OCI-LY7 (cell line): Measurements from ENCODE around the gene OLA1. TPM values are rescaled to one million over a fixed set of nuclear protein-coding genes. Genes with fewer than 3 reads are reported as not detected.
"Not testable (repeated sequence)": the region's sequence is repeated elsewhere in the genome, so short reads cannot be mapped to it uniquely, and the experiment has no call there.

ENCODE experiments used
- BruUV-seq: library from RNA; stranded (reverse); fragments of 400-500 nt; replicated peaks from 2 replicates; lab custom pipeline; 2021; lab: Mats Ljungman, UMichigan
- CTCF ChIA-PET: fragments of 300-600 bp; sonication (Branson Sonifier 250); formaldehyde crosslinking; loops from one replicate; lab custom pipeline; 2022; ENCODE audit warnings: antibody characterized with exemption; ENCODE audit not compliant: unreplicated experiment; lab: Charles Lee
- POLR2A ChIA-PET: fragments of 300-600 bp; sonication (Branson Sonifier 250); formaldehyde crosslinking; loops from one replicate; lab custom pipeline; 2022; ENCODE audit warnings: antibody characterized with exemption; lab: Charles Lee
- DNase-seq: peaks from one replicate; pipeline ENCODE4 v3.0.0-alpha.2; 2015; ENCODE audit warnings: low spot score
- H2AFZ ChIP-seq: fragments of 200-600 bp; sonication (generic), shearing (Covaris generic); 2 replicates; pipeline ENCODE4 v1.6.1; 2014; ENCODE audit warnings: mild to moderate bottlenecking, antibody characterized with exemption, low read length, moderate library complexity
- H3K27ac ChIP-seq: fragments of 200-600 bp; sonication (generic); 2 replicates; pipeline ENCODE4 v1.5.1; 2014; ENCODE audit warnings: mixed run types, low read depth, mild to moderate bottlenecking, moderate library complexity, low read length, inconsistent platforms; ENCODE audit not compliant: poor library complexity, severe bottlenecking
- H3K36me3 ChIP-seq: fragments of 200-600 bp; sonication (generic); 2 replicates; pipeline ENCODE4 v1.6.1; 2014; ENCODE audit warnings: mild to moderate bottlenecking, antibody characterized with exemption, low read length, moderate library complexity, mixed read lengths; ENCODE audit not compliant: insufficient read depth
- H3K4me1 ChIP-seq: fragments of 200-600 bp; sonication (generic); 2 replicates; pipeline ENCODE4 v1.5.1; 2014; ENCODE audit warnings: mild to moderate bottlenecking, low read length; ENCODE audit not compliant: insufficient read depth, poor library complexity, severe bottlenecking
- H3K4me2 ChIP-seq: fragments of 200-600 bp; sonication (generic); 2 replicates; pipeline ENCODE4 v1.6.1; 2014; ENCODE audit warnings: mild to moderate bottlenecking, low read length
- H3K4me3 ChIP-seq: fragments of 200-600 bp; sonication (generic); 2 replicates; pipeline ENCODE4 v1.5.1; 2014; ENCODE audit warnings: mild to moderate bottlenecking, low read depth, low read length; ENCODE audit not compliant: poor library complexity, severe bottlenecking
- H3K79me2 ChIP-seq: fragments of 200-600 bp; sonication (generic); 2 replicates; pipeline ENCODE4 v1.6.1; 2016; ENCODE audit warnings: low read depth, mild to moderate bottlenecking, low read length, moderate library complexity, mixed read lengths; ENCODE audit not compliant: insufficient read depth
- H3K9me2 ChIP-seq: fragments of 200-600 bp; sonication (generic); 2 replicates; pipeline ENCODE4 v1.6.1; 2016; ENCODE audit warnings: mild to moderate bottlenecking, low read length, mixed read lengths; ENCODE audit not compliant: insufficient read depth
- H3K9me3 ChIP-seq: fragments of 200-600 bp; sonication (generic); 2 replicates; pipeline ENCODE4 v1.6.1; 2014; ENCODE audit warnings: mild to moderate bottlenecking, mixed run types, low read length, mixed read lengths
- H4K20me1 ChIP-seq: fragments of 200-600 bp; sonication (generic); 2 replicates; pipeline ENCODE4 v1.6.1; 2014; ENCODE audit warnings: mild to moderate bottlenecking, antibody characterized with exemption, low read length, moderate library complexity, mixed read lengths; ENCODE audit not compliant: insufficient read depth
- CTCF ChIP-seq: fragments of 200-600 bp; sonication (generic); conservative IDR thresholded peaks from 2 replicates; pipeline ENCODE4 v1.5.1; 2014; ENCODE audit warnings: mild to moderate bottlenecking, antibody characterized with exemption, low read length, moderate library complexity, mixed read lengths
- EZH2phosphoT487 ChIP-seq: fragments of 200-600 bp; sonication (generic); IDR thresholded peaks from 2 replicates; pipeline ENCODE4 v1.6.1; 2018; ENCODE audit warnings: low read depth, borderline replicate concordance, mild to moderate bottlenecking, mixed run types, antibody characterized with exemption, low read length, moderate library complexity, mixed read lengths
- intact Hi-C: fragments of 100-400 bp; cut with micrococcal nuclease; formaldehyde crosslinking; loops from one replicate; pipeline ENCODE4 v1.10.0; 2022; ENCODE audit not compliant: unreplicated experiment
- total RNA-seq, 2 experiments: library from RNA; depleted of rRNA in 1 of 2; stranded (reverse); fragments of >200 nt in 1 of 2; shearing (Covaris generic) in 1 of 2; gene quantifications; 2 replicates each; pipeline ENCODE4 v1.2.3, GENCODE V29; 2014 to 2022

OLA1 gene
- total RNA-seq, 2 experiments from 2014 or later = 66.0 to 116 TPM

GRCh38 chr2:174280596-174280995 lies 32.3 kb upstream of the OLA1 start:
- DNase-seq = no peak
- no TSS peak for BruUV-seq
- ChIA-PET POLR2A (no interaction called here), CTCF (no interaction called here)
- intact Hi-C loops = no loop called here
- no peaks in the 10 kb centered on the region for H3K9me3 ChIP-seq
- no peak overlapping the region for H3K27ac ChIP-seq
- no peak overlapping the region for H3K4me3 ChIP-seq
- no peaks in the 10 kb centered on the region for H3K36me3 ChIP-seq
- H4K20me1 ChIP-seq = no peaks in the 10 kb centered on the region
- H3K4me1 ChIP-seq = no peaks in the 10 kb centered on the region
- no peaks in the 10 kb centered on the region for H3K79me2 ChIP-seq
- H2AFZ ChIP-seq = no peak overlapping the region
- H3K4me2 ChIP-seq = no peak overlapping the region
- no peaks in the 10 kb centered on the region for H3K9me2 ChIP-seq
- no peak for TF ChIP-seq CTCF

- H3K9me2 ChIP-seq, H3K4me3 ChIP-seq, BruUV-seq, H3K36me3 ChIP-seq, H3K79me2 ChIP-seq, H3K9me3 ChIP-seq, H3K27ac ChIP-seq, H4K20me1 ChIP-seq, CTCF ChIA-PET, DNase-seq, H3K4me1 ChIP-seq, intact Hi-C loops, POLR2A ChIA-PET, H3K4me2 ChIP-seq, H2AFZ ChIP-seq: not testable (repeated sequence)
Observed at GRCh38 chr2:174270263-174270662, 21.9 kb upstream of the OLA1 start.

GRCh38 chr2:174266288-174266687 lies 18.0 kb upstream of the OLA1 start:
- ChIA-PET POLR2A (no interaction called here), CTCF (no interaction called here)
- no TSS peak for BruUV-seq
- intact Hi-C loops = no loop called here
- Histone ChIP-seq H3K79me2 (no peaks in the 10 kb centered on the region), H3K9me3 (no peaks in the 10 kb centered on the region), H3K4me2 (no peak overlapping the region), H4K20me1 (no peaks in the 10 kb centered on the region), H3K9me2 (no peaks in the 10 kb centered on the region), H3K27ac (no peak overlapping the region), H3K4me3 (no peak overlapping the region), H3K36me3 (no peaks in the 10 kb centered on the region), H2AFZ (no peak overlapping the region), H3K4me1 (no peaks in the 10 kb centered on the region)
- TF ChIP-seq CTCF = no peak
- TF ChIP-seq EZH2phosphoT487 = no peak
- DNase-seq = no peak
